Measurements from ENCODE around the gene SLC2A4. TPM values are rescaled to one million over a fixed set of nuclear protein-coding genes. Genes with fewer than 3 reads are reported as not detected.
A peak's percentile ranks its signal among the peaks of the same experiment; 100 is the strongest.

The SLC2A4 gene
- total RNA-seq, 1 experiment from 2014 or later, result 0.19 TPM

DNA sequence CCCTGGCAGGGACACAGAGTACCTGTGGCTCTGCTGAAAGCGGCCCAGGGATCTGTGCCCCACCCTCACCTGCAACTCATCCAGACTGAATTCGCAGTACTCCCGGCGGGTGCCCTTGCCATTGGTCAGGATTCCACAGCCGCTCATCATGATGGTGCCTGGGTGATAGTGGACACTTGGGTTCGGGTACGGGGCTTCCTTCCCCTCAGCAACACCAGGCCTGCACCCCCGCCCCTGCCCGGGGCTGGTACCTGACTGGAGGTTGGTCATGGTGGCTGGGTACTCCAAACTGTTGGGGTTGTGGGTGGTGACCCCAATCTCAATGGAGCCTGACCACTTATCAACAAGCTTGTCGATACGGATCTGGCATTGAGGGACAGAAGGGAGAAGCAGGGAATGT lies 44.7 kb downstream of the SLC2A4 start:
- no peak for DNase-seq
- Mint-ChIP-seq H3K27ac (ENCODE audit: unreplicated experiment) (no peak overlapping the region), H3K4me3 (ENCODE audit: low read depth, unreplicated experiment) (no peak overlapping the region), H3K36me3 (ENCODE audit: insufficient read depth, unreplicated experiment) (peaks cover 28% of the 10 kb centered on the region), H3K9me3 (ENCODE audit: low read depth, unreplicated experiment) (no peaks in the 10 kb centered on the region), H3K4me1 (ENCODE audit: low read depth, unreplicated experiment) (peaks cover 16% of the 10 kb centered on the region), H3K27me3 (ENCODE audit: unreplicated experiment) (no peaks in the 10 kb centered on the region)
- TF ChIP-seq CTCF (IDR thresholded peaks at IDR 0.05; ENCODE audit: unreplicated experiment), result no peak
- intact Hi-C loops (cut with micrococcal nuclease; ENCODE audit: unreplicated experiment), result no loop called here
- no TSS peak for BruUV-seq (replicated peaks)
- CTCF ChIA-PET, result no interaction called here

DNA sequence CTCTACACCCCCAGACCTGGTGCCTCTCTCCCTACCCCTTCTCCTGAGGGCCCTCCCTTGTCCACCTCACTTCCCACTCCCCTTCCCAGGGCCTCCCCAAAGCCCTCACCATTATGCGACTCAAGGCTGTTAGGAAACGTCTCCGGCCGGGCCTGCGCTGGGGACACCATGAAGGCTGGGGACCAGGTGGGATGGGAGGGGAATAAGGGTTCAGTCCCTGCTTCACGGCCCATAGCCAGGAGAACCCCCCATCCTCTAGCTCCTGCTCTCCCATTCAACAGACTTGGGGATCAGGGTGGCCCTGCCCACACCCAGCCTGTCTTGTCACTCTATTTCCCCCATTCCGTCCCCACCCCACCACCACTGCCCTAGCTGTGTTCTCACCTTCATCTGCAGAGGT lies 45.5 kb downstream of the SLC2A4 start:
- BruUV-seq (replicated peaks), result no TSS peak
- CTCF ChIA-PET, result no interaction called here

DNA sequence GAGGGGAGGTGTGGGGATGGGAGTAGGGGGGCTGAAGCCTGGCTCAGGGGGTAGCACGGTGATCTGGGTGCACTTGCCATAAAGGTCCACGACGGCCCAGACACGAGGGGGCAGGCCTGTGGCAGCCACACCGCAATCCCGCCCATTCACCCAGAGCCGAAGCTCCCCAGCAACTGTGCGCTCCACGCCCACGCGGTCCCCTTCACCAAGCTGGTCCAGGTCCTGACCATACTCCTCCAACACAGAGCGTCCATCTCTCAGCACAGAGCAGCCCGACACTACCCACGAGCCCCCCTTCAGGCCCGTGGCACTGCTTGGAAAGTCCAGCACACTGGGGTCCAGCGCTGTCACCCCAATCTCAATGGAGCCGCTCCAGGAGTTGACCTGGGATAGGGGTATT lies 46.0 kb downstream of the SLC2A4 start:
- Mint-ChIP-seq H3K27me3 (ENCODE audit: unreplicated experiment) (peaks cover 7% of the 10 kb centered on the region), H3K36me3 (ENCODE audit: insufficient read depth, unreplicated experiment) (peaks cover 23% of the 10 kb centered on the region), H3K4me1 (ENCODE audit: low read depth, unreplicated experiment) (peaks cover 16% of the 10 kb centered on the region), H3K27ac (ENCODE audit: unreplicated experiment) (no peak overlapping the region), H3K4me3 (ENCODE audit: low read depth, unreplicated experiment) (peak overlapping the region; percentile 85), H3K9me3 (ENCODE audit: low read depth, unreplicated experiment) (no peaks in the 10 kb centered on the region)
- intact Hi-C loops (cut with micrococcal nuclease; ENCODE audit: unreplicated experiment), result no loop called here
- BruUV-seq (replicated peaks), result no TSS peak
- DNase-seq, result no peak
- CTCF ChIA-PET, result no interaction called here
- no peak for TF ChIP-seq CTCF (IDR thresholded peaks at IDR 0.05; ENCODE audit: unreplicated experiment)

More for the DNA sequence above, 45.5 kb downstream of the SLC2A4 start:
- TF ChIP-seq CTCF (IDR thresholded peaks at IDR 0.05; ENCODE audit: unreplicated experiment), result no peak
- H3K36me3 Mint-ChIP-seq (ENCODE audit: insufficient read depth, unreplicated experiment), result peaks cover 23% of the 10 kb centered on the region
- H3K4me1 Mint-ChIP-seq (ENCODE audit: low read depth, unreplicated experiment), result peaks cover 16% of the 10 kb centered on the region
- no peak overlapping the region for H3K4me3 Mint-ChIP-seq (ENCODE audit: low read depth, unreplicated experiment)
- peaks cover 3% of the 10 kb centered on the region for H3K27me3 Mint-ChIP-seq (ENCODE audit: unreplicated experiment)
- no peak overlapping the region for H3K27ac Mint-ChIP-seq (ENCODE audit: unreplicated experiment)
- intact Hi-C loops (cut with micrococcal nuclease; ENCODE audit: unreplicated experiment), result no loop called here
- H3K9me3 Mint-ChIP-seq (ENCODE audit: low read depth, unreplicated experiment), result no peaks in the 10 kb centered on the region
- DNase-seq, result no peak

DNA sequence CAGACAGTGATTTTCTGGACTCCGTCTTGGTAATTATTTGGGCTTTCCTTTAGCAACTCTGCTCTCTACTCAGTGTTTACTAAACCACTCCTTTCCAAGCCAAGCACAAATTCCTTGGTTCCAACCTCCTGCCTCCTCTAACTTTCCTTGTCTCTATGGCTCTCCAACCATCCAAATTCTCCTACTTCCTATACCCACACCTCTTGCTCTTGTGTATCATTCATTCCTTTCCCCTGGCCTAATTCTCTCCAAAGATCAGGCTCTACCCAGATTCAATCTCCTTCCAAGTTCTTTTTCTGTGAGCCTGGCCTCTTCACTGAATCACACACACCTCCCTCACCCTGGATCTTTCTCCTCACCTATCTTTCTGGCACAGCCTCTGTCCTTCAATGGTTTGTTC lies 46.5 kb downstream of the SLC2A4 start:
- CTCF ChIA-PET, result no interaction called here
- Mint-ChIP-seq H3K4me1 (ENCODE audit: low read depth, unreplicated experiment) (peaks cover 16% of the 10 kb centered on the region), H3K27me3 (ENCODE audit: unreplicated experiment) (peaks cover 12% of the 10 kb centered on the region), H3K4me3 (ENCODE audit: low read depth, unreplicated experiment) (peak overlapping the region; percentile 85), H3K27ac (ENCODE audit: unreplicated experiment) (peak overlapping the region; percentile 98), H3K9me3 (ENCODE audit: low read depth, unreplicated experiment) (no peaks in the 10 kb centered on the region), H3K36me3 (ENCODE audit: insufficient read depth, unreplicated experiment) (peaks cover 23% of the 10 kb centered on the region)
- no TSS peak for BruUV-seq (replicated peaks)
- no peak for TF ChIP-seq CTCF (IDR thresholded peaks at IDR 0.05; ENCODE audit: unreplicated experiment)
- intact Hi-C loops (cut with micrococcal nuclease; ENCODE audit: unreplicated experiment), result no loop called here
- DNase-seq, result no peak

All from Calu3 (cell line).